ENCODE measurements around the gene SLC47A1. TPM values are rescaled to one million over a fixed set of nuclear protein-coding genes. Genes with fewer than 3 reads are reported as not detected.
"Not testable (repeated sequence)": the region's sequence is repeated elsewhere in the genome, so short reads cannot be mapped to it uniquely, and the experiment has no call there.

Gene SLC47A1
- total RNA-seq, 1 experiment from 2014 or later, result 16.1 TPM

- ATAC-seq (peak; percentile 95), DNase-seq (ENCODE audit: low read depth, low spot score) (peak; percentile 82)
- in situ Hi-C loops (cut with HindIII; ENCODE audit: low pct_unique_long_range_greater_than_20kb, low sequenced_read_pairs), result no loop called here
- H3K9me3 ChIP-seq (ENCODE audit: control insufficient read depth, insufficient read depth, low read depth, low read length), result no peaks in the 10 kb centered on the region
- POLR2A ChIA-PET, result no interaction called here
- H3K27ac ChIP-seq (ENCODE audit: low read length), result peak overlapping the region; percentile 51
- H3K36me3 ChIP-seq (ENCODE audit: control insufficient read depth, insufficient read depth, low read length), result no peaks in the 10 kb centered on the region
- no peaks in the 10 kb centered on the region for H3K27me3 ChIP-seq (ENCODE audit: control insufficient read depth, insufficient read depth, low read length)
- H3K4me1 ChIP-seq (ENCODE audit: control insufficient read depth, insufficient read depth, low read length), result no peaks in the 10 kb centered on the region; the same call in 1 of the 2 replicates
- BruUV-seq (replicated peaks), result no TSS peak
- CTCF ChIA-PET, result no interaction called here
- peak; percentile 33; the same call in 1 of the 2 replicates for TF ChIP-seq POLR2AphosphoS5 (IDR thresholded peaks at IDR 0.05; ENCODE audit: low read depth, low read length)
- TF ChIP-seq CTCF (IDR thresholded peaks at IDR 0.05), result no peak
- peak overlapping the region; percentile 60 to 76 for H3K4me3 ChIP-seq (ENCODE audit: low read depth in 2 of 2, low read length in 2 of 2)
- intact Hi-C loops (cut with micrococcal nuclease; ENCODE audit: unreplicated experiment), result no loop called here
Measured at GRCh38 chr17:19507775-19508576, 25.7 kb upstream of the SLC47A1 start.

- no peak for TF ChIP-seq TCF7L2 (IDR thresholded peaks at IDR 0.05; ENCODE audit: low read depth, low read length)
- TF ChIP-seq CTCF (IDR thresholded peaks at IDR 0.05), result no peak
- TF ChIP-seq POLR2AphosphoS5 (IDR thresholded peaks at IDR 0.05; ENCODE audit: low read depth, low read length), result no peak
- TF ChIP-seq REST (IDR thresholded peaks at IDR 0.05; ENCODE audit: insufficient read depth in 1 of 2, low read depth in 2 of 2, low read length in 1 of 2), result no peak
- no peak for TF ChIP-seq SIN3A (IDR thresholded peaks at IDR 0.05; ENCODE audit: borderline replicate concordance, insufficient read depth, low read depth, low read length)
- no peak for DNase-seq (ENCODE audit: low read depth, low spot score)
- no peaks in the 10 kb centered on the region; the same call in 1 of the 2 replicates for H3K4me1 ChIP-seq (ENCODE audit: control insufficient read depth, insufficient read depth, low read length)
Measured at GRCh38 chr17:19508577-19508867, 25.1 kb upstream of the SLC47A1 start.

GRCh38 chr17:19509281-19509852 lies 24.3 kb upstream of the SLC47A1 start:
- ATAC-seq; H3K9me3 ChIP-seq (ENCODE audit: control insufficient read depth, insufficient read depth, low read depth, low read length); DNase-seq (ENCODE audit: low read depth, low spot score); H3K27me3 ChIP-seq (ENCODE audit: control insufficient read depth, insufficient read depth, low read length); H3K36me3 ChIP-seq (ENCODE audit: control insufficient read depth, insufficient read depth, low read length); POLR2A ChIA-PET; BruUV-seq (replicated peaks); CTCF ChIA-PET; H3K4me1 ChIP-seq (ENCODE audit: control insufficient read depth, insufficient read depth, low read length); H3K27ac ChIP-seq (ENCODE audit: low read length); in situ Hi-C loops (cut with HindIII; ENCODE audit: low pct_unique_long_range_greater_than_20kb, low sequenced_read_pairs); H3K4me3 ChIP-seq (ENCODE audit: low read depth in 2 of 2, low read length in 2 of 2); intact Hi-C loops (cut with micrococcal nuclease; ENCODE audit: unreplicated experiment): not testable (repeated sequence)

More at GRCh38 chr17:19508577-19508867, 25.1 kb upstream of the SLC47A1 start:
- H3K27ac ChIP-seq (ENCODE audit: low read length), result peak overlapping the region; percentile 51; the same call in 1 of the 2 replicates
- in situ Hi-C loops (cut with HindIII; ENCODE audit: low pct_unique_long_range_greater_than_20kb, low sequenced_read_pairs) (no loop called here), intact Hi-C loops (cut with micrococcal nuclease; ENCODE audit: unreplicated experiment) (no loop called here)
- POLR2A ChIA-PET, result no interaction called here
- no peaks in the 10 kb centered on the region for H3K36me3 ChIP-seq (ENCODE audit: control insufficient read depth, insufficient read depth, low read length)
- H3K27me3 ChIP-seq (ENCODE audit: control insufficient read depth, insufficient read depth, low read length), result no peaks in the 10 kb centered on the region
- ATAC-seq, result peak; percentile 5; the same call in 1 of the 2 replicates
- CTCF ChIA-PET, result no interaction called here
- no peaks in the 10 kb centered on the region for H3K9me3 ChIP-seq (ENCODE audit: control insufficient read depth, insufficient read depth, low read depth, low read length)
- BruUV-seq (replicated peaks), result no TSS peak
- H3K4me3 ChIP-seq (ENCODE audit: low read depth in 2 of 2, low read length in 2 of 2), result peak overlapping the region; percentile 60 to 76
